ENCODE measurements around the gene SMIM23.

DNA sequence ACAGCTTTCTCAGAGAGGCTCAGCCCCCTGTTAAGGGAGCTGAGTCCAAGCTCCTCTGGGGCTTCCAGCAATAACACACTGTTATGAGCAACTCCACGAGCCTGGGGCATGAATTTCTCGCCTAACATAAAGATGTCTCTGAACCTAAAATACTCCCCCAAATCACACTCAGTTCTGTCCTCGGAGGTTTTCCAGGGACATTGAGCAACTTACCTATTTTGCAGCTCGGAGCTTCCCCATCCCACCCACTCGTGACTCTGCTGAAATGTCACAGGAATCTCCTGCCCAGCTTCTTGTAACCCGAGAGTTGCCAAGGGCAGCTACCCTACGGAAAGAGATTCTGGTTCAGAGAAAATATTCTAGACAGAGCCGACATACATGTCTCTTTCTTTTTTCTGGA lies 47.1 kb upstream of the SMIM23 start:
- TF ChIP-seq, protein P1, sequence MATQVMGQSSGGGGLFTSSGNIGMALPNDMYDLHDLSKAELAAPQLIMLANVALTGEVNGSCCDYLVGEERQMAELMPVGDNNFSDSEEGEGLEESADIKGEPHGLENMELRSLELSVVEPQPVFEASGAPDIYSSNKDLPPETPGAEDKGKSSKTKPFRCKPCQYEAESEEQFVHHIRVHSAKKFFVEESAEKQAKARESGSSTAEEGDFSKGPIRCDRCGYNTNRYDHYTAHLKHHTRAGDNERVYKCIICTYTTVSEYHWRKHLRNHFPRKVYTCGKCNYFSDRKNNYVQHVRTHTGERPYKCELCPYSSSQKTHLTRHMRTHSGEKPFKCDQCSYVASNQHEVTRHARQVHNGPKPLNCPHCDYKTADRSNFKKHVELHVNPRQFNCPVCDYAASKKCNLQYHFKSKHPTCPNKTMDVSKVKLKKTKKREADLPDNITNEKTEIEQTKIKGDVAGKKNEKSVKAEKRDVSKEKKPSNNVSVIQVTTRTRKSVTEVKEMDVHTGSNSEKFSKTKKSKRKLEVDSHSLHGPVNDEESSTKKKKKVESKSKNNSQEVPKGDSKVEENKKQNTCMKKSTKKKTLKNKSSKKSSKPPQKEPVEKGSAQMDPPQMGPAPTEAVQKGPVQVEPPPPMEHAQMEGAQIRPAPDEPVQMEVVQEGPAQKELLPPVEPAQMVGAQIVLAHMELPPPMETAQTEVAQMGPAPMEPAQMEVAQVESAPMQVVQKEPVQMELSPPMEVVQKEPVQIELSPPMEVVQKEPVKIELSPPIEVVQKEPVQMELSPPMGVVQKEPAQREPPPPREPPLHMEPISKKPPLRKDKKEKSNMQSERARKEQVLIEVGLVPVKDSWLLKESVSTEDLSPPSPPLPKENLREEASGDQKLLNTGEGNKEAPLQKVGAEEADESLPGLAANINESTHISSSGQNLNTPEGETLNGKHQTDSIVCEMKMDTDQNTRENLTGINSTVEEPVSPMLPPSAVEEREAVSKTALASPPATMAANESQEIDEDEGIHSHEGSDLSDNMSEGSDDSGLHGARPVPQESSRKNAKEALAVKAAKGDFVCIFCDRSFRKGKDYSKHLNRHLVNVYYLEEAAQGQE (IDR thresholded peaks at IDR 0.05; ENCODE audit: insufficient replicate concordance, low read depth): no peak
- TF ChIP-seq, protein P2, sequence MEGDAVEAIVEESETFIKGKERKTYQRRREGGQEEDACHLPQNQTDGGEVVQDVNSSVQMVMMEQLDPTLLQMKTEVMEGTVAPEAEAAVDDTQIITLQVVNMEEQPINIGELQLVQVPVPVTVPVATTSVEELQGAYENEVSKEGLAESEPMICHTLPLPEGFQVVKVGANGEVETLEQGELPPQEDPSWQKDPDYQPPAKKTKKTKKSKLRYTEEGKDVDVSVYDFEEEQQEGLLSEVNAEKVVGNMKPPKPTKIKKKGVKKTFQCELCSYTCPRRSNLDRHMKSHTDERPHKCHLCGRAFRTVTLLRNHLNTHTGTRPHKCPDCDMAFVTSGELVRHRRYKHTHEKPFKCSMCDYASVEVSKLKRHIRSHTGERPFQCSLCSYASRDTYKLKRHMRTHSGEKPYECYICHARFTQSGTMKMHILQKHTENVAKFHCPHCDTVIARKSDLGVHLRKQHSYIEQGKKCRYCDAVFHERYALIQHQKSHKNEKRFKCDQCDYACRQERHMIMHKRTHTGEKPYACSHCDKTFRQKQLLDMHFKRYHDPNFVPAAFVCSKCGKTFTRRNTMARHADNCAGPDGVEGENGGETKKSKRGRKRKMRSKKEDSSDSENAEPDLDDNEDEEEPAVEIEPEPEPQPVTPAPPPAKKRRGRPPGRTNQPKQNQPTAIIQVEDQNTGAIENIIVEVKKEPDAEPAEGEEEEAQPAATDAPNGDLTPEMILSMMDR (IDR thresholded peaks at IDR 0.05; ENCODE audit: insufficient read depth, low read length): no peak
- no peak for TF ChIP-seq GABPA (IDR thresholded peaks at IDR 0.05; ENCODE audit: low read depth)

Measured in HL-60 (cell line).